H9 (cell line): Measurements from ENCODE around the gene PLCB1. TPM values are rescaled to one million over a fixed set of nuclear protein-coding genes. Genes with fewer than 3 reads are reported as not detected.

Experiments used
- DNase-seq: peaks from one replicate; pipeline ENCODE4 v3.0.0-alpha.2; 2017
- H2AFZ ChIP-seq: one replicate; pipeline ENCODE4 v1.6.1; 2013; ENCODE audit warnings: mild to moderate bottlenecking, low read length, control low read depth, moderate library complexity
- H2AK5ac ChIP-seq: 2 replicates; pipeline ENCODE4 v1.6.1; 2013; ENCODE audit warnings: low read length, control low read depth, mixed read lengths; ENCODE audit not compliant: insufficient read length
- H2BK120ac ChIP-seq: one replicate; pipeline ENCODE4 v1.6.1; 2013; ENCODE audit warnings: low read depth, mild to moderate bottlenecking, low read length, control low read depth, inconsistent platforms; ENCODE audit not compliant: poor library complexity, severe bottlenecking
- H2BK12ac ChIP-seq: 2 replicates; pipeline ENCODE4 v1.6.1; 2013; ENCODE audit warnings: low read length, control low read depth, mixed read lengths, low read depth; ENCODE audit not compliant: insufficient read length
- H2BK15ac ChIP-seq: 2 replicates; pipeline ENCODE4 v1.6.1; 2013; ENCODE audit warnings: low read depth, low read length, control low read depth
- H2BK20ac ChIP-seq: one replicate; pipeline ENCODE4 v1.6.1; 2013; ENCODE audit warnings: low read depth, mild to moderate bottlenecking, low read length, control low read depth, inconsistent platforms; ENCODE audit not compliant: poor library complexity, severe bottlenecking
- H2BK5ac ChIP-seq: 2 replicates; pipeline ENCODE4 v1.6.1; 2013; ENCODE audit warnings: low read length, control low read depth, mixed read lengths; ENCODE audit not compliant: insufficient read length
- H3K14ac ChIP-seq: 2 replicates; pipeline ENCODE4 v1.6.1; 2013; ENCODE audit warnings: low read length, control low read depth; ENCODE audit not compliant: insufficient read depth
- H3K18ac ChIP-seq: 2 replicates; pipeline ENCODE4 v1.6.1; 2013; ENCODE audit warnings: low read depth, mild to moderate bottlenecking, mixed read lengths, low read length, control low read depth; ENCODE audit not compliant: insufficient read length
- H3K23ac ChIP-seq: 2 replicates; pipeline ENCODE4 v1.6.1; 2013; ENCODE audit warnings: low read length, control low read depth, mixed read lengths, low read depth; ENCODE audit not compliant: insufficient read length
- H3K23me2 ChIP-seq: 2 replicates; pipeline ENCODE4 v1.6.1; 2013; ENCODE audit warnings: low read depth, mild to moderate bottlenecking, mixed read lengths, low read length, control low read depth; ENCODE audit not compliant: insufficient read length, poor library complexity, severe bottlenecking
- H3K27ac ChIP-seq: 2 replicates; pipeline ENCODE4 v1.5.1; 2013; ENCODE audit warnings: low read length, control low read depth, mixed read lengths, low read depth; ENCODE audit not compliant: insufficient read length
- H3K27me3 ChIP-seq: 2 replicates; pipeline ENCODE4 v1.6.1; 2013; ENCODE audit warnings: low read length, control low read depth, inconsistent platforms; ENCODE audit not compliant: insufficient read depth
- H3K4ac ChIP-seq: 2 replicates; pipeline ENCODE4 v1.6.1; 2013; ENCODE audit warnings: low read depth, mild to moderate bottlenecking, control low read depth, inconsistent platforms, low read length, moderate library complexity
- H3K4me1 ChIP-seq: 2 replicates; pipeline ENCODE4 v1.6.1; 2013; ENCODE audit warnings: low read length, control low read depth, inconsistent platforms; ENCODE audit not compliant: insufficient read depth
- H3K4me2 ChIP-seq: 2 replicates; pipeline ENCODE4 v1.6.1; 2013; ENCODE audit warnings: low read length, control low read depth, mixed read lengths; ENCODE audit not compliant: insufficient read length, insufficient read depth
- H3K56ac ChIP-seq: 2 replicates; pipeline ENCODE4 v1.6.1; 2013; ENCODE audit warnings: low read depth, mild to moderate bottlenecking, mixed read lengths, low read length, control low read depth; ENCODE audit not compliant: insufficient read length
- H3K79me1 ChIP-seq: 2 replicates; pipeline ENCODE4 v1.6.1; 2013; ENCODE audit warnings: low read depth, mild to moderate bottlenecking, moderate library complexity, low read length, control low read depth, inconsistent platforms; ENCODE audit not compliant: insufficient read depth, poor library complexity, severe bottlenecking
- H3K79me2 ChIP-seq: 2 replicates; pipeline ENCODE4 v1.6.1; 2013; ENCODE audit warnings: low read length, control low read depth, inconsistent platforms; ENCODE audit not compliant: insufficient read depth
- H3K9ac ChIP-seq: 2 replicates; pipeline ENCODE4 v1.6.1; 2013; ENCODE audit warnings: low read length, control low read depth, mixed read lengths; ENCODE audit not compliant: insufficient read length; ENCODE audit errors: extremely low read depth
- H3K9me3 ChIP-seq: one replicate; pipeline ENCODE4 v1.6.1; 2013; ENCODE audit warnings: low read depth, low read length, inconsistent platforms; ENCODE audit not compliant: control insufficient read depth
- H3T11ph ChIP-seq: one replicate; pipeline ENCODE4 v1.6.1; 2013; ENCODE audit warnings: mild to moderate bottlenecking, low read length, control low read depth, inconsistent platforms
- H4K20me1 ChIP-seq: one replicate; pipeline ENCODE4 v1.6.1; 2013; ENCODE audit not compliant: control insufficient read depth, insufficient read length, insufficient read depth
- H4K5ac ChIP-seq: 2 replicates; pipeline ENCODE4 v1.6.1; 2013; ENCODE audit warnings: low read depth, mild to moderate bottlenecking, mixed read lengths, low read length, control low read depth; ENCODE audit not compliant: insufficient read length
- H4K8ac ChIP-seq: replicated peaks from 2 replicates; pipeline ENCODE4 v1.6.1; 2013; ENCODE audit warnings: low read length, control low read depth, mixed read lengths, low read depth; ENCODE audit not compliant: insufficient read length
- H4K91ac ChIP-seq: 2 replicates; pipeline ENCODE4 v1.6.1; 2013; ENCODE audit warnings: low read depth, mild to moderate bottlenecking, moderate library complexity, mixed read lengths, low read length, control low read depth; ENCODE audit not compliant: insufficient read length
- H3K27ac Mint-ChIP-seq, 3 experiments: 2 replicates in 2 of 3; 3 replicates in 1 of 3; pipeline ENCODE4 v1.8.0; 2020 to 2021; ENCODE audit warnings: mixed read lengths in 3 of 3, mild to moderate bottlenecking in 1 of 3, moderate library complexity in 1 of 3
- H3K27me3 Mint-ChIP-seq: 2 replicates; pipeline ENCODE4 v1.8.0; 2021; ENCODE audit warnings: low read depth, mild to moderate bottlenecking, moderate library complexity, mixed read lengths
- H3K36me3 Mint-ChIP-seq, 3 experiments: 2 replicates in 2 of 3; 3 replicates in 1 of 3; pipeline ENCODE4 v1.8.0; 2020 to 2021; ENCODE audit warnings: low read depth in 3 of 3, mixed read lengths in 3 of 3; ENCODE audit not compliant: insufficient read depth in 1 of 3
- H3K4me1 Mint-ChIP-seq, 2 experiments: 2 replicates each; pipeline ENCODE4 v1.8.0; 2020; ENCODE audit warnings: mixed read lengths in 2 of 2
- H3K4me3 Mint-ChIP-seq, 2 experiments: 2 replicates in 1 of 2; 3 replicates in 1 of 2; pipeline ENCODE4 v1.8.0; 2020 to 2021; ENCODE audit warnings: mild to moderate bottlenecking in 2 of 2, mixed read lengths in 2 of 2, moderate library complexity in 1 of 2
- H3K9me3 Mint-ChIP-seq, 2 experiments: 2 replicates in 1 of 2; 3 replicates in 1 of 2; pipeline ENCODE4 v1.8.0; 2020; ENCODE audit warnings: mild to moderate bottlenecking in 2 of 2, mixed read lengths in 2 of 2, moderate library complexity in 1 of 2
- CTCF ChIP-seq: fragments of 200-600 bp; sonication (generic); conservative IDR thresholded peaks from 3 replicates; pipeline ENCODE4 v1.8.0; 2021; ENCODE audit warnings: antibody characterized with exemption, mild to moderate bottlenecking
- WGBS: extraction: QIAGEN DNeasy Blood & Tissue Kit; methylation state at CpG from one replicate; pipeline ENCODE4 v1.1.7; 2013; ENCODE audit warnings: missing lambda C conversion rate, low lambda C conversion rate, mixed read lengths; ENCODE audit not compliant: insufficient read length; ENCODE audit errors: extremely low coverage; 5-methylcytosine and 5-hydroxymethylcytosine counted together
- total RNA-seq: library from RNA; stranded (reverse); gene quantifications from 2 replicates; pipeline ENCODE4 v1.2.1, GENCODE V29; 2021

The PLCB1 gene
- total RNA-seq, 1 experiment from 2014 or later, result 11.5 TPM

DNA sequence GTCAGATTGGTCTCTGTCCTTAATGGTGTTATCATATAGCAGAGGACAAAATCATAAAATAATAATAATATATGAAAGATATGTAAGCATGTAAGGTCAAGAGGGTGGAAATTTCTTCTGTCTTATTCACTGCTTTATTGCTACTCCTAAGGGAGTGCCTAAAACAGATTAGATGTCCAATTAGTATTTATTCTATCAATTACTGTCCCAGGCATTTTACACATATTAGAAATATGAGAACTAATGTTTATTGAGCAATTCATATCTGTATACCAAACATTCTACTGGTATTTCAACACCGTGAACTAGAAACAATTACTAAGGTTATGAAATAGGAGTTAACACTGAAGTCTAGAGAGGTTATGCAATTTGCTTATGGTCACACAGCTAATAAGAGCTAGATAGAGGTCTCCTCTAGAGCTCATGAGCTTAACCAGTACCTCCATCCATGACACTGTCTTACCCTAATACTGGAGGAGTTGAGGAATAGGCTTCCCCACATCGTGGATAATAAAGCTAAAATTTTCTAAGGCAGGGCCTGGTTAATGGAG lies 302.3 kb downstream of the PLCB1 start:
- WGBS, result no CpG with 5 or more reads among the region's 2 CpGs
- Histone ChIP-seq H2AK5ac (no peak overlapping the region), H3K4me1 (peaks cover 5% of the 10 kb centered on the region; the same call in 1 of the 2 replicates), H3K4ac (no peak overlapping the region), H4K5ac (no peak overlapping the region), H4K8ac (no peak overlapping the region), H3K14ac (no peak overlapping the region), H3K27me3 (no peaks in the 10 kb centered on the region), H3K79me2 (no peaks in the 10 kb centered on the region), H2BK5ac (no peak overlapping the region), H2BK15ac (no peak overlapping the region), H3K23me2 (no peaks in the 10 kb centered on the region), H3K9ac (no peak overlapping the region), H4K20me1 (no peaks in the 10 kb centered on the region), H3K27ac (no peak overlapping the region), H3K56ac (no peak overlapping the region), H3K79me1 (no peaks in the 10 kb centered on the region), H3K4me2 (no peak overlapping the region), H3T11ph (no peak overlapping the region), H4K91ac (no peak overlapping the region), H2BK120ac (no peak overlapping the region), H2BK12ac (no peak overlapping the region), H2BK20ac (no peak overlapping the region), H3K18ac (no peak overlapping the region), H3K9me3 (no peaks in the 10 kb centered on the region), H3K23ac (no peak overlapping the region), H2AFZ (no peak overlapping the region)
- Mint-ChIP-seq H3K36me3 (no peaks in the 10 kb centered on the region), H3K4me3 (no peak overlapping the region), H3K27ac (no peak overlapping the region), H3K9me3 (no peaks in the 10 kb centered on the region), H3K27me3 (no peaks in the 10 kb centered on the region), H3K4me1 (peaks cover 24 to 27% of the 10 kb centered on the region in 2 experiments)
- DNase-seq, result no peak
- TF ChIP-seq CTCF, result no peak
